Suppressor macrophage treated with lipopolysaccharide for 4 hours (primary cell): Measurements from ENCODE around the gene BOD1.

Experiments used
- DNase-seq: peaks from one replicate; pipeline ENCODE4 v3.0.0-alpha.2; 2020

The BOD1 gene

GRCh38 chr5:173616577-173617118 lies at the start of gene BOD1:
BOD1 (minus strand) TSS chr5:173616650; CDS start chr5:173616436, 214 bp downstream.
- peak; percentile 99 for DNase-seq

- no peak for DNase-seq
Observed at GRCh38 chr5:173665326-173665725, 48.9 kb upstream of the BOD1 start.

- peak; percentile 69 for DNase-seq
Observed at GRCh38 chr5:173664154-173664526, 47.7 kb upstream of the BOD1 start.

DNA sequence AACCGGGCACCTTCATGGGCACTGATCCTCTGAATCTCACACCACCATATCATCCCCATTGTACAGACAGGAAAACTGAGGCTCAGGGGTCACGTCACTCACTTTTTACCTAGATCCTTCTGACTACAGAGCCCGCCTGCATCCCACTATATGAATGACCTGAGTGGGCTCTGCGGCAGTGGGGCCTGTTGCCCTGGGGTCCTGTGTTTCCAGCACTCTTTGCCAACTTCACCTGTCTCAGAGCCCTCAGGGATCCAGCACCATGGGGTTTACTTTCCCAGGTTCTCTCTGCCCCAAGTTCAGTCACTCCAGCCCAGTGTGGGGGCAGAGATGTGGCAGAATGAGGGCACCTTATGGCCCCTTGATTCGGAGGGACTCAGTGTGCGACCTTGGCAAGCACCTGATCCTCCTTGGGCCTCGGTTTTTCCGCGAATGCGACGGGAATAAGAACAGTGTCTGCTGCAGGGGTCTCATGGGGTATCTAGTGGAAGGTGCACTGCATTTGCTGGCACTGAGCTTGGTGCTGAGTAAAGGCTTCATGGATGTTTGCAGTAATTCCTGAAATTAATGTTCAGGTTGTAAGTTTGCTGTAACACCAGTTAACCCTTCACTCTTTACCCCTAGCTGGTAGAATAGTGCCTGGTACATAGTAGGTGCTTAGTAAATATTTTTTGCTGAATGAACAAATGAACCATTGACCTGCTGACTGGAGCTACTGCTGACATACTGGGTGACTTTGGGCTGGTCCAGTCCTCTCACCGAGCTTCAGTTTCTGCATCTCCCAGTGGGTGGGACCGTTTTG lies 47.1 kb upstream of the BOD1 start:
- DNase-seq, result no peak

DNA sequence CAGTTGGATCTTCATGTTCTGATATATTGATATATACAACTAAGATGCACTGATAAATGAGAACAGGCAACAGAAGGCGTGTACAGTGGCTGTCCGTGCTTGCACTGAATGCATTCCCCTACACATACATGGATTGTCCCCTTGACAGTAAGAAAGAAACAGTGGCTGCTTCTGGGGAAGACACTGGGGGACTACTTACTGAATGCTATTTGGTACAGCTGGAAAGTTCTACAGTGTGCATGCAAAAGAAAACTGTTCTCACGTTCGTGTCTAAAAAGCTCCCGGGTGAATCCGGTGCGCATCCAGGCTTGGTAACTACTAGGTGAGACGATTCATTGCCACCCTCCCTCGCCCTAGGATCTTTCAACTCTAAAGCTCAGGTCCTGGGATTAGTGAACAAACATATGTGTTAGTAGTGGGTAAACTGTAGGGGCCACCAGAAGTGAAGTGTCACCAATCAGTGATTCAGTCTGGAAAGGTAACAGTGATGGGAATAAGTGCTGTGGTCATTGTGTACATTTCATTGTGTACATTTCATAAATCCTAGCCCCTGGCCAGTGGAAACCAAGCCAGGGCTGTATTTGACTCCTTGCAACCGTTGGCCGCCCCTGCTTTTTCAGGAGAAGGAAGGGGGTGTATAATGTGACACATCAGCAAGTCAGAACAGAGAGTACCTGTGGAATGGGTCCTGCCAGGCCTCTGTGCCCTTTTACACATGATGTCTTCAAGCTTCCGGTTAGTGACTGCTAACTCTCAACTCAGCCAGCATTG lies 46.3 kb upstream of the BOD1 start:
- no peak for DNase-seq

DNA sequence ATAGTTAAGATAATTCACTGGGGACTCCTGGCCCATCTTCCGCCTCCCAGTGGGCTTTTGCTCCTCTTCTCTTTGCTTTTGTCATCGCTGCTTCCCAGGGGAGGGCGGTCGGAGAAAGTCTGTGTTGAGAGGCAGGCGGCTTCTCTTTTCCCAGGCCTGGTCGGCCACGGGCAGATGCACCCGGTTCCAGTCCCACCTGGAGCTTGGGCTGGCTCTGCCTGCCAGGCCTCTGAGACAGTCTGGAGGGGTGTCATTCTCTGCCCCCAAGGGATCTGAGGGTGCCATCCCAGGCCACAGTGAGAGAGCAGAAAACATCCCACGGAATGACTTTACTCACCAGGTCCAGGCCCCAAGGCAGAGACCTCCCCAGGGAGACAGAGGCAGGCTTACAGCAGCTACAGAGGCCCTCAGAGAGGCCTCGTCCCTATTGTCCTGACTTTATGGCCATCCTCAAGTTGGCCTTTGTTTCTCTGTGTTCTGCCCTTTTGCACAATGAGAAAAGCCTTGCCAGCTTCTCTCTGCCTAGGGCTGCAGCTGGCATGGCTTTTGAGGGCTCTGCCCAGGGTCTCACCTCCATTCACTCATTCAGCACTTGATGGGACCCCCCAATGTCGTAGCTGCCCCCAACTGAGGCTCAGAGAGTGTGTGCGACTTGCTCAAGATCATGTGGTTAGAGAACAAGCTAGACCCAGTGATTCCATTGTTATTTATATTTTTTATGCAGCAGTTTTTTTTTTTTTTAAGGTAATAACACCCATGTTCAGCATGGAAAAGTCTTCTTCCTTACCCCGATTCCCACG lies 44.2 kb upstream of the BOD1 start:
- DNase-seq, result no peak

GRCh38 chr5:173659423-173659822 lies 43.0 kb upstream of the BOD1 start:
- DNase-seq, result no peak

DNA sequence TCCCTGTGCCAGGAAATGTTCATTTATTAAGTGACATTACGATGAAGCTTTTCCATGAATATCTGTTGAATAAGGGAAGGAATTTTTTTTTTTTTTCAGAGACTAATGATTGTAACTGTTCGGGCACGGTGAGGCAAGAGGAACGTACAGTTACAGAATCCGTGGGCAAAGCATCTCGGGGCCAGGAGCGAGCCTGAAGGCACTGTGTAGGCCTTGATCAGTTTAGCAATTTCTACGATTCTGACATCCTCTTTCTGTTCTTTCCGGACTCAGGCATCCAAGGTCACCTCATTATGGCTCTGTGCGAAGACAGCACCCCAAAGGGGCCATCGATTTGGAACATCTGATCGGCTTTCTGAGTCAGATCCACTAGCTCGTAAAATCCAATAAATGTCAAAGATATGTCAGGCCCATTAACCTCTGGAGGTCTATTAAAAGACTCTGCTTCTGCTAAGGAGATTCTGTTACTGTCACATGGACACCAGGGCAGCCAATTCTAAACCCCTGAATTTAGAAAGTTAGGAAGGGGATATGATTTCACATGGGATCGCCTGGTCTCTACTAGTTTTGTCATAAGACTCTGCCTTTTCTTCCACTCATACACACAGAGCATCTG lies 41.4 kb upstream of the BOD1 start:
- no peak for DNase-seq

GRCh38 chr5:173655196-173655797 lies 38.8 kb upstream of the BOD1 start:
- DNase-seq, result no peak

- no peak for DNase-seq
Observed at GRCh38 chr5:173653822-173654523, 37.5 kb upstream of the BOD1 start.

DNA sequence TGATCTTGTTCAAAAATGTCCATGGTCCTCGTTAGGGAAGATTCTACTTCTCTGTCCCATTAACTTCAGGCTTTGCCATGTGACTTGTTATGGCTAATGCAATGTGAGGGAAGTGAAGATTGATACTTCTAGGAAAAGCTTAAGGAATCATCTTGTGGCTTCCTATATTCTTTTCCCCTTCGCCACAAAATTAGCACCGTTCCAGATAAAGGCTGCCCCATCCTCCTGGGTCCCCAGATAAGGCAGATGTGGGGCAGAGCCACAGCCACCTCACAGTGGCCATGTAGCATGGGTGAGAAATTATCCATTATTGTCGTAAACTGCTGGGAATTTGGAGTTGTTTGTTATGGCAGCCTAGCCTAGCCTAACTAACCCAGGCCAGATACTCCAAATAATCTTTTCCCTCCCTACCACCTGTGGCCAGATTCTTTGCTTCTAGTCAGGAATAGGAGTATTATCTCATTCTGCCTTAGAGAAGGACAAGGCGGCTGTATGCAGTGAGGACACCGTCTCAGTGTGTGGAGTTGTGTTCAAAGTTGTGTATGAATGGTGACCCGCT lies 31.9 kb upstream of the BOD1 start:
- DNase-seq, result no peak

- no peak for DNase-seq
Observed at GRCh38 chr5:173646692-173647091, 30.2 kb upstream of the BOD1 start.

GRCh38 chr5:173645890-173646574 lies 29.6 kb upstream of the BOD1 start:
- no peak for DNase-seq

DNA sequence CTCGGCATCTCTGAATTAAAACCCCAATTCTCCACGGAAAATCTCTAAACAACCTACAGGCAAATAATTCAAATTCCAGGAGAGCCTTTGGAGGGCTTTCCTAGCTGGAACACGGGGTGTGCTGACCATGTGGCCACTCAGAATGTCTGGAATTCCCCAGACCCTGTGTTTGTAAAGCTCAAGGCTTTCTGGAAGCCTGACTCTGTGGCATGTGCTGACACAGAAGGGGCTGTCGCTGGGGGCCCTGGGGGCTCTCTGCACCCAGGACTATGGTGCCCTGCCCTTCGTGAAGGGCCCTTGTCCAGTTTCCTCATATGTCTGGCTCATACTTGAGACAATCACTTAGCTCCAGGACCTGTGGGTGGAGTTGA lies 29.0 kb upstream of the BOD1 start:
- no peak for DNase-seq

- peak; percentile 9 for DNase-seq
Observed at GRCh38 chr5:173644673-173645436, 28.4 kb upstream of the BOD1 start.

DNA sequence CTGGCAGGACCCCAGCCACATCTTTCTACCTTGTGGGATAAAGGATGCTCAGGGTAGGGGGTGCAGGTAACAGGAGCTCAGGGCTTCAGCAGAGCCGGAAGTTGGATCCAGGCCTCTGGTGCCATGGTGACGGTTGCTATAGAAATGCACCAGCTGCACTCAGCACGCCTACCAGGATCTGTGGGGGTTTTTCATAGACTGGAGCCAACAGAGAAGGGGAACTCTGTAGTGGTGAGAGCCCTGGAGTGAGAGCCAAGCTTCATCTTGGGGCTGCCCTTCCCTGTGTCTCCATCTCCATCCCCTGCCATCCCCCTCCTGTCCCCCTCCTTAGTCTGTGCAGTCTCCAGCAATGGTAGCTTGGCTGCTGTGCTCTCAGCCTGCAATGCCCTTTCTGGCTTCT lies 27.5 kb upstream of the BOD1 start:
- no peak for DNase-seq

DNA sequence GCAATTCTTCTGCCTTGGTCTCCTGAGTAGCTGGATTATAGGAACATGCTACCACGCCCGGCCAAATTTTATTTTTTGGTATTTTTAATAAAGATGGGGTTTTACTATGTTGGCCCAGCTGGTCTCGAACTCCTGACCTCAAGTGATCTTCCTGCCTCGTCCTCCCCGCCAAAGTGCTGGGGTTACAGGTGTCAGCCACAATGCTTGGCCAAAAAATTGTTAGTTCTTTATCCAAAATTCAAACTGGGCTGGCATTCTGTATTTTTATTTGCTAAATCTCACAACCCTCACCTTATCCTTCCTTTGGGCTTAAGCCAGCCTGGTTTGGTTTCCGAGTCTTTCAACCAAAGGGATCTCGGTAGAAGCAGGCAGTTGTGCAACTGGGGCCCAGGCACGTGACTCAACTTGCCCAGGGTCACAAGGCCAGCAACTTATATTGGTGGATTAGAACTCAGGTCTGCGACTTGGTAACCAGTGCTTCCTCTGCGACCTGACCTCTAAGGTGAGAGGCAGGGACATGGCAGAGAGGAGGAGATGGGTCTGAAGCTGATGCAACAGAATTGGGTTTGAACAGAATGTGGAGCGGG lies 26.5 kb upstream of the BOD1 start:
- DNase-seq, result no peak

DNA sequence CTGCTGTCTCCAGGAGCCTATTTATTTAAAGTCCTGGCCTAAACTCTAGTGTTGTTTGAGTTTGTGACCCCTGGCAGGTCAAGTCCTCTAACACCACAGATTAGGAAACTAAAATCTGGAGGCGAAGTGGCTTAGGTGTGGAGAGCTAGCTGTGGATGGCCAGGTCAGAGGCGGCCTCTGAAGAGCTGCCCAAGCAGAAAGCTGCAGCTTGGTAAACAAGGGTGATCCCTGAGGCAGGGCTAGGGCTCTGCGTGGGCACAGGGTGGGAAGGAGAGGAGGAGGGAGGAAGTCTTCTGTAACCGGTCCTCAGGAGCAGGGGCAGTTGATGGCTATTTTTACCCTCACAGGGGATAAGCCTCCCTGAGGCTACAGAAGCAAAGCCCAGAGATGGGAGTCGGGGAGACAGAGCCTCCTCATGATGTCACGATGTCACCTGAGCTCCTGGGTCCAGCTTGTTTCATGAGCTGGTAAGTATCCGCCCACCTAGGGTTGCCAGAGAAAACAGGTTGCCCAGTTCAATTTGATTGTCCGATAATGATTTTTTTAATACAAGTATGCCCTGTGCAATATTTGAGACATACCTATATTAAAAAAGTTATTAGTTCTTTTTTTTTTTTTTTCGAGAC lies 25.9 kb upstream of the BOD1 start:
- DNase-seq, result no peak
